ENCODE data around the gene ZBTB46. TPM values are rescaled to one million over a fixed set of nuclear protein-coding genes. Genes with fewer than 3 reads are reported as not detected.

The ZBTB46 gene
- 7.6 and 7.8 TPM in 2 replicates for total RNA-seq (2013; cell fraction: nucleolus; rRNA removed)
- total RNA-seq (2014; rRNA removed), result 0.45 and 0.98 TPM in 2 replicates
- total RNA-seq (2014; rRNA removed; fragmentation: Illumina TruSeq; extraction: Trizol), result 0.18 and 0.23 TPM in 2 replicates
- total RNA-seq (2021), result 0.92 and 1.0 TPM in 2 replicates
- polyA plus RNA-seq (2011; ENCODE audit: low read depth), result 0.45 TPM
- 0.46 and 0.77 TPM in 2 replicates for polyA plus RNA-seq (2011; rRNA removed)
- 1.3 and 1.6 TPM in 2 replicates for polyA plus RNA-seq (2011; cell fraction: cytosol; rRNA removed)
- polyA plus RNA-seq (2011; cell fraction: nucleus; rRNA removed), result 3.2 and 4.5 TPM in 2 replicates
- polyA plus RNA-seq (2012), result 1.2 and 1.3 TPM in 2 replicates
- polyA plus RNA-seq (2014; fragmentation: Illumina TruSeq; extraction: Trizol), result 0.08 and 0.15 TPM in 2 replicates
- under 1 TPM; 0.31 to 0.37 TPM for polyA plus RNA-seq (2014; fragmentation: Nextera tagmentation; extraction: Ambion mirVana)
- 0.24 and 0.26 TPM in 2 replicates for polyA plus RNA-seq (2014; rRNA removed)
- polyA plus RNA-seq (2016; fragmentation: Nextera tagmentation; extraction: Ambion mirVana), result under 1 TPM; 0.21 to 0.43 TPM
- polyA minus RNA-seq (2011; rRNA and poly(A)+ RNA removed), result 7.9 and 9.9 TPM in 2 replicates
- 2.9 and 4.9 TPM in 2 replicates for polyA minus RNA-seq (2011; cell fraction: cytosol; rRNA and poly(A)+ RNA removed)
- 1.6 and 2.5 TPM in 2 replicates for polyA minus RNA-seq (2011; cell fraction: nucleus; rRNA and poly(A)+ RNA removed)
- Bru-seq, nascent RNA, result percentile 43 among the genes with signal in this experiment
- BruChase-seq, experiment 1, labeled RNA remaining after a 6-hour chase, result percentile 53 among the genes with signal in this experiment
- BruChase-seq, experiment 2, labeled RNA remaining after a 2-hour chase, result percentile 47 among the genes with signal in this experiment
- long read RNA-seq, experiment 1, result 0 reads
- long read RNA-seq, experiment 2, partial matches to known transcripts, result 0 of 1 reads
- long read RNA-seq, experiment 2, other reads (novel, unspliced or antisense), result 1 of 1 reads

DNA sequence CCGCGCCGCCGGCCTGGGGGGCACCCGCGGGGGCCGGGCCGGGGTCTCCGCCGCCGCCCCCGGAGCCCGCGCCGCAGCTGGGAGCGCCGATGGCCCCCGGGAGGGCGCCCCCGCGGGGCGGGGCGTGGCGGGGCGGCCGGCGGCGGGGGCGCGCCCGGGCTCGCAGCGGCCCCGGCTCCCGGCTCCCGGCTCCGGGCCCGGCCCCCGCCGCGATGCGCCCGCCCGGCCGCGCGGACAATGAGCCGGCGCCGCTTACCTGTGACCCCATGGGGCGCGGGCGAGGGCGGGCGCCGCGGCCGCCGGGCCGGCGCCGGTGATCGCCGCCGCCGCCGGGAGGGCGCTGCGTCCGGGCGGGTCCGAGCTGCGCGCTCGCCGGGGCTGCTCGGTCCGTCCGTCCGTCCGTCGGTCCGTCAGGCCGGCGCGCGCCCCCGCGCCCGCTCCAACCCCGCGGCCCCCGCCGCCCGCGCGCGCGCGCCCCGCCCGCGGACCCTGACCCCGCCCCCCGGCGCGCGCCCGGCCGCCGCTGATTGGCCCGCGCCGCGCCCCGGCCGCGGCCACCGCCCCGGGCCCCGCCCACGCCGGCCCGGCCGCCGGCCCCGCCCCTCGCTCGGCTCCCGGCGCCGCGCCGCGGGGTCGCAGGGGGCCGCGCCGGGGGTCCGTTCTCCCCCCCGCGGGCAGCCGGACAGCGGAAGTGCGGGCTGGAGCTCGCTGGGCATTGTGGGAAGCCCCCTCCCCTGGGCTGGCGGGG lies at the start of gene ZBTB46:
ZBTB46 (minus strand) TSS at position 424 of the 748 bp plus-strand sequence. CDS start 40,507 bp downstream, outside the sequence.
- no peak for TF ChIP-seq SUZ12 (IDR thresholded peaks at IDR 0.05; ENCODE audit: unreplicated experiment)
- TF ChIP-seq NBN (IDR thresholded peaks at IDR 0.05), result no peak
- TF ChIP-seq IKZF2 (IDR thresholded peaks at IDR 0.05), result no peak
- TF ChIP-seq GATAD2B (conservative IDR thresholded peaks at IDR 0.05; ENCODE audit: low read depth), result no peak
- TF ChIP-seq EGR1 (IDR thresholded peaks at IDR 0.05; ENCODE audit: borderline replicate concordance in 1 of 2, low read depth in 2 of 2, low read length in 2 of 2), result peak in 1 of 2 experiments; percentile 25; a peak in 1 of 3 replicates
- no peak for TF ChIP-seq JUNB (IDR thresholded peaks at IDR 0.05)
- no peak for TF ChIP-seq PAX8 (IDR thresholded peaks at IDR 0.05)
- peak within 1 kb of the TSS; percentile 65 for H3K4me3 ChIP-seq
- intact Hi-C loops (cut with micrococcal nuclease; ENCODE audit: unreplicated experiment), result no loop called here
- H2AFZ ChIP-seq (ENCODE audit: control insufficient read depth, low read depth, low read length), result peak within 1 kb of the TSS; percentile 12
- DNase-seq (ENCODE audit: low read depth, low spot score) (no peak), ATAC-seq (peak; percentile 47), FAIRE-seq (no peak)
- no CpG with 5 or more reads among the region's 147 CpGs for WGBS (ENCODE audit: insufficient coverage, insufficient replicate concordance, low lambda C conversion rate, missing lambda C conversion rate)
- H3K27me3 ChIP-seq (replicated peaks in 1 of 2; ENCODE audit: control insufficient read depth in 2 of 2, insufficient read depth in 2 of 2, low read length in 1 of 2), result peaks cover 9 to 11% of the 10 kb centered on the region in 2 experiments; a peak in 3 of 4 replicates
- in situ Hi-C loops (cut with MboI), result no loop called here
- no peaks in the 10 kb centered on the region; the same call in 1 of the 2 replicates for H3K4me1 ChIP-seq (ENCODE audit: control insufficient read depth, insufficient read depth, low read length)
- ChIA-PET RAD21 (ENCODE audit: unreplicated experiment) (interaction anchor here (0.6 kb wide), 1 partner anchor 293 kb away, joined by 3 read pairs; no protein-coding TSS in a partner anchor), CTCF (no interaction called here), POLR2A (interaction anchor here (0.8 kb wide), 1 partner anchor 12 kb away, joined by 3 read pairs; no protein-coding TSS in a partner anchor), SMC1A (ENCODE audit: uncharacterized antibody, unreplicated experiment) (no interaction called here)
- no peaks in the 10 kb centered on the region for H3K36me3 ChIP-seq (ENCODE audit: control insufficient read depth in 2 of 2, insufficient read depth in 2 of 2, low read length in 1 of 2)
- peak within 1 kb of the TSS; percentile 90 for H3K4me2 ChIP-seq (ENCODE audit: control insufficient read depth, insufficient read depth)
- no peaks in the 10 kb centered on the region for H3K9me3 ChIP-seq (replicated peaks; ENCODE audit: control insufficient read depth, insufficient read depth, low read length)
- H3K27ac ChIP-seq (ENCODE audit: control insufficient read depth, insufficient read depth), result no peak within 1 kb of the TSS
- BruUV-seq (replicated peaks), result no TSS peak
- H3K9ac ChIP-seq (ENCODE audit: control insufficient read depth, insufficient read depth, low read length), result peak within 1 kb of the TSS; percentile 34; the same call in 1 of the 2 replicates
- no peaks in the 10 kb centered on the region for H3K79me2 ChIP-seq (ENCODE audit: control insufficient read depth, insufficient read depth, low read length)
- 0 out of 2 replicates have a peak, but pooled peaks cover 3% of the 10 kb centered on the region for H4K20me1 ChIP-seq (ENCODE audit: control insufficient read depth, insufficient read depth)

Measured in GM12878 (cell line).